DMS79 (cell line): ENCODE measurements around the gene RAB5B.
"Not testable (repeated sequence)": the region's sequence is repeated elsewhere in the genome, so short reads cannot be mapped to it uniquely, and the experiment has no call there.

Experiments
- DNase-seq: peaks from one replicate; lab custom pipeline; 2025; lab: John Stamatoyannopoulos, UW

RAB5B gene

GRCh38 chr12:56017181-56017580 is 43.3 kb downstream of the RAB5B start:
- no peak for DNase-seq

DNA sequence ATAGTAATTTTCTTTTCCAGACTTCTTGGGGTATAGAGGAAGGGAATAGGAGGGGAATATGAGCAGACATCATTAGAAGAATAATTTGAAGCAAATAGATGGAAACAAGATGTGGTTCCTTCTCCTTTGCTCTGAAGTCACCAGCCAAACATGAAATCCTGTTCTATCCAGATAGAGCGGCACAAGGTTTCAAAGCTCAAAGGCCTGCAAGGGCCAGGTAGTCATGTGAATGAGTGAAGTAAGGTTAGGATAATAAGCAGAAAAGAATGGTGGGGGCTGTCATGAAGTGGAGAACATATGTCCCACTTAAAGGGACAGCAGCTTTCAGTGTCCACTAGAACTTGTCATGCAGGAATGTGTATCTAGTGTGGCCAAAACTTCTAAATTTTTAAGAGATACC is 44.5 kb downstream of the RAB5B start:
- DNase-seq = no peak

DNA sequence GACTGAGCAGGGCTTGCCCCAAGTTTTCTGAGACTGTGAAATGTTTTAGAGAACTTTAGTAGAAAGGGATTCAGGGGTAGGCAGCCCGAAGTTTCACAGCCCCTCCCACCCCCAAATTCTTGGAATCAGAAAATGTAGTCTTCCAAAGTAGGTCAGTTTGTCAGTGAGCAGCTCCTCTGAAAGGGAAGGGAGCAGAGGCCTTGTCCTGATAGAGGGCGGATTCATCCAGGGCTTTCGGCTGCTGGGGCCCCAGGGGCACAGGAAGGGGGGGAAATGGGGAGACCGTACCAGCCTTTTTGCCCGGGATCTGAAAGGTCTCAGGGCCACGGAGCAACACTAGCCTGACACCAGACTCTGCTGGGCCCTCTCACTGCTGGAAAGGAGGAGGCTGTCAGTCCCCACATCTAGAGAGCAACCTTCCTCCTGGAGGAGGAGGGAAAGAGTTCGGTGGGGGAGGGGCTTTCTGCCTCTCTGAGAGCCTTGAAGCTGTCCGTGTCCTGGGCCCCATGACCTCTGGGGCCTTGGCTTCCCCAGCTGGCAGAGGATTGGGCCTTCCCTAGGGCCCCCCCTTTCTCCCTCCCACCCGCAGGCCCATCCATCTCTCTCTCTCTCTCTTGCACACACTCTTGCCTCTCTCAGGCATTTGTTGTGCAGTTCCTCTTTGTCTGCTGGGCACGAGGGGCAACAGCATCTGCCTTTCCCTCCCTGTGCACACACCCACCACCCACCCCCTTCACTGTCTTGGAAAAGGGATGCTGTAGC is 46.7 kb downstream of the RAB5B start, which contains the start of gene IKZF4:
TSS of gene IKZF4 (plus strand) at position 621 of the 762 bp plus-strand sequence. CDS start 451 bp downstream, outside the sequence.
- no peak for DNase-seq

DNA sequence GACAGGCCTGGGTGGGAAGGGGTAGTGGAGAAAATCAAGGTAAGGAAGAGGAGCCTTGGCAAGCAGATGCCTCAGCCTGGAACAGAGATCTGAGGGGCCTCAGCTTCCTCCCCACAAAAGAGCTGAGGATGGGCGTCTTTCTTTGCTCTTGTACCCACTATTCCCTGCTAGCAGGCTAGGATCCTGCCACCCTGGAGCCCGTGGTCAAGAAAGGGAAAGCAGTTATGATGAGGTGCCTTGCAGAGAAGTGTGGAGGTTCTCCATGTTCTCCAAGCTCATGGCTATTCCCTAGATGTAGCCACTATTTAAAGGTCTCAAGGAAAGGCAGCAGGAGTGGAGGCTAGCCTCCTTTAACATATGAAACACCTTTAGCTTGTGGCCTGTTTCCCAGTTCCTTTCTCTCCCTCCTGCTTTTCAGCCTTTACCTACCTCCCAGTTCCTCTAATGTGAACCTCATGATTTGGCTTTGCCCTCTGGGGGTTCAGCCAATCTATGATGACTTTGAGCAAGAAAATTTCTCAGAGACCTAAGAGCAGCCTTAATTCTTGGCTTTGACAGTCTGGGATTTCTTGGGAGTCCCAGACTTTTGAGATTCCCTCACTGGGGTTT is 48.1 kb downstream of the RAB5B start:
- no peak for DNase-seq

GRCh38 chr12:56028511-56029165 is 54.8 kb downstream of the RAB5B start:
- DNase-seq = no peak

- DNase-seq = no peak
Measured at GRCh38 chr12:56029166-56029519, 55.3 kb downstream of the RAB5B start.

- DNase-seq = no peak
Measured at GRCh38 chr12:56029666-56030293, 55.9 kb downstream of the RAB5B start.

DNA sequence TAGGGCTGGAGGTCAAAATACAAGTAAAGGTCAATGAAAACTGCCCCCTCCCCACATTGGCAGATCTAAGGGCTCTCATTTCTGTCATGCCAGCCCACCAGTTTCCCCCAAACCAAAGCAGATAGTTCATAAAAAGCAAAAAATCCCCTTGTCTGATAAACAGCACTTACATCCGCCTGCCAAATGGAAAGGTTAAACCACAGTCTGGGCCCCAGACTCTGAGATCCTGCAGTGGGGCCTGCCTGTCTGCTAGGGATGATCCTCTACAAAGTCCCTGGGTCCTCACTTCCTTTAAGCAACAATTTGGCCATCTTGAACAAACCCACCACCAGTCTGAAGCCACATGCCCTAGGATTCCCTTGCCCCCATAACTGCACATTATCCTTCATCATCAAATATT is 58.1 kb downstream of the RAB5B start:
- no peak for DNase-seq

DNA sequence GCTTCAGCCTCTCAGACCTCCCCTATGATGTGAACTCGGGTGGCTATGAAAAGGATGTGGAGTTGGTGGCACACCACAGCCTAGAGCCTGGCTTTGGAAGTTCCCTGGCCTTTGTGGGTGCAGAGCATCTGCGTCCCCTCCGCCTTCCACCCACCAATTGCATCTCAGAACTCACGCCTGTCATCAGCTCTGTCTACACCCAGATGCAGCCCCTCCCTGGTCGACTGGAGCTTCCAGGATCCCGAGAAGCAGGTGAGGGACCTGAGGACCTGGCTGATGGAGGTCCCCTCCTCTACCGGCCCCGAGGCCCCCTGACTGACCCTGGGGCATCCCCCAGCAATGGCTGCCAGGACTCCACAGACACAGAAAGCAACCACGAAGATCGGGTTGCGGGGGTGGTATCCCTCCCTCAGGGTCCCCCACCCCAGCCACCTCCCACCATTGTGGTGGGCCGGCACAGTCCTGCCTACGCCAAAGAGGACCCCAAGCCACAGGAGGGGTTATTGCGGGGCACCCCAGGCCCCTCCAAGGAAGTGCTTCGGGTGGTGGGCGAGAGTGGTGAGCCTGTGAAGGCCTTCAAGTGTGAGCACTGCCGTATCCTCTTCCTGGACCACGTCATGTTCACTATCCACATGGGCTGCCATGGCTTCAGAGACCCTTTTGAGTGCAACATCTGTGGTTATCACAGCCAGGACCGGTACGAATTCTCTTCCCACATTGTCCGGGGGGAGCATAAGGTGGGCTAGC is 60.9 kb downstream of the RAB5B start:
- DNase-seq = no peak

GRCh38 chr12:56037161-56037560 is 63.3 kb downstream of the RAB5B start:
- DNase-seq = no peak

DNA sequence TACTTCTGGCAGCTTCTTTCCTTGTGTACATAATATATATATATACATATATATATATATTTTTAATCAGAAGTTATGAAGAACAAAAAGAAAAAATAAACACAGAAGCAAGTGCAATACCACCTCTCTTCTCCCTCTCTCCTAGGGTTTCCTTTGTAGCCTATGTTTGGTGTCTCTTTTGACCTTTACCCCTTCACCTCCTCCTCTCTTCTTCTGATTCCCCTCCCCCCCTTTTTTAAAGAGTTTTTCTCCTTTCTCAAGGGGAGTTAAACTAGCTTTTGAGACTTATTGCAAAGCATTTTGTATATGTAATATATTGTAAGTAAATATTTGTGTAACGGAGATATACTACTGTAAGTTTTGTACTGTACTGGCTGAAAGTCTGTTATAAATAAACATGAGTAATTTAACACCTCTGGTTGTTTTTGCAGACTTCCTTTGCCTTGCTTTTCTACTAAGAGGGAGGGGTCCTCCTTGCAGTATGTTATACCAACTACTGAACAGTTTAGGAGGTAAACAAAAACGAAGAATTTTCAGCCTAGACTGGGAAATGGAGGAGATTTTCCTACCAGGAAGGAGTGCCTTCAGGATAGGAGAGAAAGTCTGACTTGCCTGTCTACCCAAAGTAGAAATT is 64.3 kb downstream of the RAB5B start:
- no peak for DNase-seq

- no peak for DNase-seq
Measured at GRCh38 chr12:56040151-56040550, 66.3 kb downstream of the RAB5B start.

GRCh38 chr12:56040963-56041551 is 67.2 kb downstream of the RAB5B start:
- DNase-seq = no peak

DNA sequence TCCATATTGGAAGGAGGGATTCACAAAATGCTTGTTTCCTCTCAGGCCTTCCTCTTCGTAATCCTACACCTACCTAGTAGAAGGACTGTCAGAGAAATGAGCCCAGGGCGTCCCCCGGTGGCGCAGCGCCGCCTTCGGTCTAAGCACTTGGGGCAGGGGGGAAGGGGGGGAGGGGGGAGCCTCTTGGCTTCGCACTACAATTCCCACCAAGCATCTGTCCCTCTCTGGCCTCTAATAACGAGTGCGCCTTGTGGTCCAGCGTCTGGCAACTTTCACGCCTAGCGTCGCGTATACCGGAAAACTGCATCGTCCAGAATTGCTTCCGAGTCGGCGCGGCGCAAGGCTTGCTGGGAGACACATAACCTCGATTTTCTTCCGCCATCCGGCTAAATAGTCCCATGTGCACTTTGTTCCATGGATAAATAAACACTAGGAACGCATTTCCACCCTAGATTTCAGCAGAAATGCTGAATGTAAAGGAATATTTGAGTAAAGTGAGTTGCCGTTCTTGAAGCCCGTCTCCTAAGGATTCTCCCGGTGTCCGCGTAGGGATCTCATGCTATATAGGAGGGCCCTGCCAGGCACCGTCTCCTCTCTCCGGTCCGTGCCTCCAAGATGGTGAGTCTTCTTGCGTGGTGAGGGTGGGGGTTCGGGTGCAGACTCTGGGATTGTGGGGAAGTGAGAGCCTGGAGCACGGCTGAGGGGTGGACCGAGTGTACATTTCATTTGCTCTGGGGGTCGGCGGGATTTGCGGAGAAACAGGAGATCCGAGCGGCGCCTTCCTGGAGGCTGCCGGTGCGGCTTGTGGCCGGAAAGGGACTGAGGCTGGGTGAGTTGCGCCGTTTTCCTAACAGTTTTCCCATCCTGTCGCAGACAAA is 67.9 kb downstream of the RAB5B start, which contains the start of gene RPS26:
TSS of gene RPS26 (plus strand) at position 367 of the 878 bp plus-strand sequence. CDS start at position 616, 249 bp downstream.
- DNase-seq = peak; percentile 91

GRCh38 chr12:56042430-56042813 is 68.5 kb downstream of the RAB5B start:
- not testable (repeated sequence) for DNase-seq

- no peak for DNase-seq
Measured at GRCh38 chr12:56042843-56043242, 69.0 kb downstream of the RAB5B start.
